KMS-11 (cell line): ENCODE measurements around the gene CLDN15.

Source experiments
- H2AFZ ChIP-seq: fragments of 200-600 bp; sonication (generic); 2 replicates; pipeline ENCODE4 v1.6.1; 2016; ENCODE audit warnings: antibody characterized with exemption, mixed run types, low read depth
- H3K27ac ChIP-seq: fragments of 200-600 bp; sonication (generic); 2 replicates; pipeline ENCODE4 v1.6.1; 2016; ENCODE audit warnings: mild to moderate bottlenecking, mixed run types
- H3K27me3 ChIP-seq: fragments of 200-600 bp; sonication (generic); 2 replicates; pipeline ENCODE4 v1.6.1; 2017; ENCODE audit warnings: mild to moderate bottlenecking, low read depth, mixed run types, moderate library complexity; ENCODE audit not compliant: insufficient read depth
- H3K36me3 ChIP-seq: fragments of 200-600 bp; sonication (generic); 2 replicates; pipeline ENCODE4 v1.6.1; 2017; ENCODE audit warnings: mild to moderate bottlenecking, mixed run types; ENCODE audit not compliant: insufficient read depth
- H3K4me1 ChIP-seq: fragments of 200-600 bp; sonication (generic); 2 replicates; pipeline ENCODE4 v1.6.1; 2016; ENCODE audit warnings: mild to moderate bottlenecking, low read depth, mixed run types; ENCODE audit not compliant: poor library complexity, severe bottlenecking
- H3K4me2 ChIP-seq: fragments of 200-600 bp; sonication (generic); 2 replicates; pipeline ENCODE4 v1.7.0; 2016; ENCODE audit warnings: mild to moderate bottlenecking, mixed run types
- H3K4me3 ChIP-seq: fragments of 200-600 bp; sonication (generic); IDR thresholded peaks from 2 replicates; pipeline ENCODE4 v1.6.1; 2017; ENCODE audit warnings: low read depth, low read length, mixed read lengths; ENCODE audit not compliant: insufficient read depth
- H3K79me2 ChIP-seq: fragments of 200-600 bp; sonication (generic); 2 replicates; pipeline ENCODE4 v1.6.1; 2016; ENCODE audit warnings: low read depth, mixed run types; ENCODE audit not compliant: insufficient read depth
- H3K9ac ChIP-seq: fragments of 200-600 bp; sonication (generic); 2 replicates; pipeline ENCODE4 v1.6.1; 2016; ENCODE audit warnings: mild to moderate bottlenecking, mixed run types
- H4K20me1 ChIP-seq: fragments of 200-600 bp; sonication (generic); 2 replicates; pipeline ENCODE4 v1.6.1; 2016; ENCODE audit warnings: mild to moderate bottlenecking, mixed run types; ENCODE audit not compliant: insufficient read depth
- CTCF ChIP-seq: fragments of 200-600 bp; sonication (generic); conservative IDR thresholded peaks from 2 replicates; pipeline ENCODE4 v1.6.1; 2017; ENCODE audit warnings: low read depth, mild to moderate bottlenecking, antibody characterized with exemption, low read length, moderate library complexity, mixed read lengths

CLDN15 gene

GRCh38 chr7:101278461-101279292 lies 41.1 kb upstream of the CLDN15 start:
- Histone ChIP-seq H3K36me3 (no peaks in the 10 kb centered on the region), H3K79me2 (no peaks in the 10 kb centered on the region), H3K27ac (no peak overlapping the region), H4K20me1 (no peaks in the 10 kb centered on the region), H3K4me1 (no peaks in the 10 kb centered on the region), H3K4me3 (no peak overlapping the region), H3K27me3 (peaks cover 86% of the 10 kb centered on the region), H2AFZ (no peak overlapping the region), H3K9ac (no peak overlapping the region), H3K4me2 (no peak overlapping the region)
- no peak for TF ChIP-seq CTCF

DNA sequence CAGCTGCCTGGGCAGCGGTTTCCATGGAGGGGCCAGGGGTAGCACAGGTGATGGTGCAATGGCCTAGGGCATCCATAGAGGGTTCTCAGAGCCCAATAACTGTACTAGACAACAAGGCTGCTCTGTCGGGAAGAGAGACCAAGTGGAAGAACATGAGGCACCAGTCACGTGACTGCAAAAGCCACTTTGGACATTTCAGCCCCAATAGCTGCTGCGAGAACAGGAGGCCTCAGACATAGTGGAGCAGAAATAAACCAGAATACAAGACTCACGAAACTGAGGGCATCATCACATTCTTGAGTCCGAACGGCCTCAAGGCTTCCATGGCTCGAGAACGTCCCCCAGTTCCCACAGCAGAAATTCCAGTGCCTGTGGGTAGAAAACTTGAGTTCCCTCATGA lies 39.6 kb upstream of the CLDN15 start:
- no peaks in the 10 kb centered on the region for H3K4me1 ChIP-seq
- no peak overlapping the region for H3K4me2 ChIP-seq
- TF ChIP-seq CTCF, result no peak
- H3K27me3 ChIP-seq, result peaks cover 95% of the 10 kb centered on the region
- no peak overlapping the region for H3K9ac ChIP-seq
- H3K4me3 ChIP-seq, result no peak overlapping the region
- no peak overlapping the region for H2AFZ ChIP-seq
- no peaks in the 10 kb centered on the region for H3K79me2 ChIP-seq
- no peaks in the 10 kb centered on the region for H3K36me3 ChIP-seq
- no peaks in the 10 kb centered on the region for H4K20me1 ChIP-seq
- no peak overlapping the region for H3K27ac ChIP-seq

DNA sequence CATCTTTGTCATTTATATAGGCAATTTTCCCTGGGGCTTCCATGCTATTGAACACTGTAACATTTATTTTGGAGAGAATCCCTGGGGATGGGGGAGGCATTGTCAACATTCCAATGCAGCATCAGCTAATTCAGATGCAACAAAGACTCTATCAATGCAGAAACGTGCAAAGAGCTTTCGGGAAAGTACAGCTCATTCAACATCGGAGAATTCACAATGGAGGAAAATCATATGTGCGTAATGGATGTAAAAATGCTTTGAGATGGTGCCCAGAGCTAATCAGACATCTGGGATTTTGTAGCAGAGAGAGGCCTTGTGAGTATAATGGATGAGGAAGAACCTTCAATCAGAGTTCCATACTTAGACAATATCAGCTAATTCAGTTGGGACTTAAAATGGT lies 35.6 kb upstream of the CLDN15 start:
- H3K4me2 ChIP-seq, result no peak overlapping the region
- no peaks in the 10 kb centered on the region for H4K20me1 ChIP-seq
- no peaks in the 10 kb centered on the region for H3K79me2 ChIP-seq
- no peak overlapping the region for H2AFZ ChIP-seq
- TF ChIP-seq CTCF, result no peak
- H3K36me3 ChIP-seq, result no peaks in the 10 kb centered on the region
- H3K4me3 ChIP-seq, result no peak overlapping the region
- H3K4me1 ChIP-seq, result no peaks in the 10 kb centered on the region
- no peak overlapping the region for H3K9ac ChIP-seq
- peaks cover 93% of the 10 kb centered on the region for H3K27me3 ChIP-seq
- H3K27ac ChIP-seq, result no peak overlapping the region

DNA sequence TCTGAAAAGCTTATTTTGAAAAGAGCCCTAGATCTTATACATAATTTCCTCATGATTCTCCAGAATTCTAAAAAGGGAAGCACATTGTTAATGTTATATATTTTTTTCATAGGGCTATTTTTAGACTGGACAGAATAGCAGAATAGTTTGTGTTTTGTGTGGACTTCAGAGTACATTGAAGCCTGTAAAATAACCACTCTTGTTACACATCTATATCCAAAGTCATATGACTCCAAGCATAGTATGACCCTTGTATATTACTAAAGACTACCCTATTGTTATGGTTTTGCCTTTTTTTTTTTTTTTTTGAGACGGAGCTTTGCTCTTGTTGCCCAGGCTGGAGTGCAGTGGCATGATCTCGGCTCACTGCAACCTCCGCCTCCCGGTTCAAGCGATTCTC lies 33.4 kb upstream of the CLDN15 start:
- no peaks in the 10 kb centered on the region for H3K36me3 ChIP-seq
- no peaks in the 10 kb centered on the region for H3K4me1 ChIP-seq
- H3K4me3 ChIP-seq, result no peak overlapping the region
- H3K27ac ChIP-seq, result no peak overlapping the region
- no peaks in the 10 kb centered on the region for H4K20me1 ChIP-seq
- H3K27me3 ChIP-seq, result peaks cover 91% of the 10 kb centered on the region
- H3K79me2 ChIP-seq, result no peaks in the 10 kb centered on the region
- no peak overlapping the region for H2AFZ ChIP-seq
- TF ChIP-seq CTCF, result no peak
- no peak overlapping the region for H3K4me2 ChIP-seq
- no peak overlapping the region for H3K9ac ChIP-seq
